HepG2 (cell line): Measurements from ENCODE around the gene ATP1A1. TPM values are rescaled to one million over a fixed set of nuclear protein-coding genes. Genes with fewer than 3 reads are reported as not detected.

ENCODE experiments used
- ARID3A ChIP-seq: IDR thresholded peaks from 2 replicates; pipeline ENCODE4 v1.6.1; 2012; ENCODE audit warnings: low read depth, low read length, improper control_type of control experiment
- ATF6 ChIP-seq: sonication (generic); formaldehyde crosslinking; conservative IDR thresholded peaks from 2 replicates; pipeline ENCODE4 v1.4.0; 2020; ENCODE audit warnings: missing genetic modification reagents
- CREB1 ChIP-seq, 2 experiments: fragments of 450-650 bp in 1 of 2; IDR thresholded peaks; 2 replicates each; pipeline ENCODE4 v1.6.1; 2016 to 2017; ENCODE audit warnings: control low read depth in 1 of 2, mild to moderate bottlenecking in 1 of 2, missing compliant biosample characterization in 1 of 2, missing genetic modification characterization in 1 of 2
- DMAP1 ChIP-seq: IDR thresholded peaks from 2 replicates; pipeline ENCODE4 v1.6.1; 2016
- DPF2 ChIP-seq: sonication (generic); formaldehyde crosslinking; IDR thresholded peaks from 2 replicates; pipeline ENCODE4 v1.4.0; 2020; ENCODE audit warnings: mild to moderate bottlenecking, low read depth, missing genetic modification reagents, borderline replicate concordance
- KDM5B ChIP-seq: sonication (generic); formaldehyde crosslinking; IDR thresholded peaks from 2 replicates; pipeline ENCODE4 v1.4.0; 2020; ENCODE audit warnings: missing genetic modification reagents, mild to moderate bottlenecking, borderline replicate concordance
- MATR3 ChIP-seq: sonication (generic); formaldehyde crosslinking; IDR thresholded peaks from 2 replicates; pipeline ENCODE4 v1.4.0; 2020; ENCODE audit warnings: missing genetic modification reagents
- MED8 ChIP-seq: sonication (generic); formaldehyde crosslinking; IDR thresholded peaks from 2 replicates; pipeline ENCODE4 v1.8.1; 2023; ENCODE audit warnings: mild to moderate bottlenecking, missing genetic modification reagents; ENCODE audit not compliant: insufficient replicate concordance
- ZBTB1 ChIP-seq: sonication (generic); formaldehyde crosslinking; IDR thresholded peaks from 2 replicates; pipeline ENCODE4 v1.4.0; 2020; ENCODE audit warnings: missing genetic modification reagents, borderline replicate concordance
- ZBTB43 ChIP-seq: sonication (generic); formaldehyde crosslinking; conservative IDR thresholded peaks from 2 replicates; pipeline ENCODE4 v1.4.0; 2020; ENCODE audit warnings: missing genetic modification reagents
- ZBTB49 ChIP-seq: sonication (generic); formaldehyde crosslinking; IDR thresholded peaks from 2 replicates; pipeline ENCODE4 v1.4.0; 2020; ENCODE audit warnings: missing genetic modification reagents, borderline replicate concordance
- ZKSCAN5 ChIP-seq: sonication (generic); formaldehyde crosslinking; IDR thresholded peaks from 2 replicates; pipeline ENCODE4 v1.5.1; 2020; ENCODE audit warnings: mild to moderate bottlenecking, missing genetic modification reagents
- ZNF225 ChIP-seq: sonication (generic); formaldehyde crosslinking; IDR thresholded peaks from 2 replicates; pipeline ENCODE4 v1.4.0; 2020; ENCODE audit warnings: mild to moderate bottlenecking, missing genetic modification reagents
- ZNF3 ChIP-seq: IDR thresholded peaks from 2 replicates; pipeline ENCODE4 v1.7.0; 2017; ENCODE audit warnings: inconsistent platforms
- ZNF350 ChIP-seq: sonication (generic); formaldehyde crosslinking; IDR thresholded peaks from 2 replicates; pipeline ENCODE4 v1.4.0; 2020; ENCODE audit warnings: mild to moderate bottlenecking, low read depth, missing genetic modification reagents, borderline replicate concordance
- ZNF432 ChIP-seq: sonication (generic); formaldehyde crosslinking; IDR thresholded peaks from 2 replicates; pipeline ENCODE4 v1.5.0; 2020; ENCODE audit warnings: missing genetic modification reagents, mild to moderate bottlenecking, borderline replicate concordance
- ZNF652 ChIP-seq: IDR thresholded peaks from 2 replicates; pipeline ENCODE4 v1.6.1; 2016; ENCODE audit warnings: low read depth, borderline replicate concordance
- polyA plus RNA-seq, 8 experiments: library from polyadenylated mRNA; depleted of rRNA in 3 of 8; stranded (reverse) in 7 of 8; unstranded in 1 of 8; fragments of >200 nt; fragmentation: Illumina TruSeq in 4 of 8; extraction: Trizol in 4 of 8; gene quantifications; 2 replicates each; pipeline versions ENCODE4 v1.2.1 to v1.2.3, GENCODE V29; 2011 to 2016; ENCODE audit warnings: low read depth in 4 of 8, missing spikeins in 1 of 8, mixed read lengths in 1 of 8; ENCODE audit not compliant: insufficient read depth in 1 of 8
- total RNA-seq, 5 experiments: library from RNA; depleted of rRNA; stranded (reverse); fragments of >200 nt; fragmentation: Illumina TruSeq; extraction: Trizol; gene quantifications; 2 replicates each; pipeline ENCODE4 v1.2.3, GENCODE V29; 2016; ENCODE audit warnings: low read depth in 1 of 5
- TF ChIP-seq, protein P1 (sequence below): IDR thresholded peaks from 2 replicates; pipeline ENCODE4 v1.6.1; 2018; ENCODE audit warnings: missing genetic modification reagents

Gene ATP1A1
- total and polyA plus RNA-seq, 2 of the 13 experiments (the other 11 are each of a cell fraction or from before 2014, with no cell fraction given): 280 to 705 TPM

- TF ChIP-seq ARID3A (no peak), ZNF350 (CRISPR knock-in tag) (no peak), ZBTB1 (CRISPR knock-in tag) (no peak), ZKSCAN5 (peak; percentile 77; the same call in 1 of the 2 replicates), CREB1 (IDR thresholded peaks at IDR 0.05) (peak; percentile 85), CREB1 (CRISPR knock-in tag; IDR thresholded peaks at IDR 0.05) (peak; percentile 56; the same call in 1 of the 2 replicates), DPF2 (CRISPR knock-in tag) (no peak), ZBTB49 (no peak), DMAP1 (CRISPR knock-in tag) (no peak), ZNF432 (CRISPR knock-in tag) (no peak), MED8 (CRISPR knock-in tag) (no peak), KDM5B (0 out of 2 replicates have a peak, but pooled peaks have one; percentile 16), ZNF652 (no peak), ZBTB43 (CRISPR knock-in tag) (peak; percentile 62; the same call in 1 of the 2 replicates), ATF6 (no peak), MATR3 (CRISPR knock-in tag) (no peak), ZNF225 (CRISPR knock-in tag) (no peak), ZNF3 (CRISPR knock-in tag) (no peak)
- TF ChIP-seq, protein P1, sequence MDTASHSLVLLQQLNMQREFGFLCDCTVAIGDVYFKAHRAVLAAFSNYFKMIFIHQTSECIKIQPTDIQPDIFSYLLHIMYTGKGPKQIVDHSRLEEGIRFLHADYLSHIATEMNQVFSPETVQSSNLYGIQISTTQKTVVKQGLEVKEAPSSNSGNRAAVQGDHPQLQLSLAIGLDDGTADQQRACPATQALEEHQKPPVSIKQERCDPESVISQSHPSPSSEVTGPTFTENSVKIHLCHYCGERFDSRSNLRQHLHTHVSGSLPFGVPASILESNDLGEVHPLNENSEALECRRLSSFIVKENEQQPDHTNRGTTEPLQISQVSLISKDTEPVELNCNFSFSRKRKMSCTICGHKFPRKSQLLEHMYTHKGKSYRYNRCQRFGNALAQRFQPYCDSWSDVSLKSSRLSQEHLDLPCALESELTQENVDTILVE (CRISPR knock-in tag): peak; percentile 53; the same call in 1 of the 2 replicates
Observed at GRCh38 chr1:116372651-116373430, at the start of gene ATP1A1 (continued).
